Measurements from ENCODE around the gene EEIG1.

GRCh38 chr9:127991017-127991756, 10.4 kb upstream of the EEIG1 start:
- TF ChIP-seq CTCF (IDR thresholded peaks at IDR 0.05): no peak
- TF ChIP-seq POLR2A (IDR thresholded peaks at IDR 0.05): no peak
